ENCODE results near the gene CXorf51A. TPM values are rescaled to one million over a fixed set of nuclear protein-coding genes. Genes with fewer than 3 reads are reported as not detected.

CXorf51A gene
- total RNA-seq, 2 experiments from 2014 or later = not detected

Other genes with a start within 250 kb of the CXorf51A start
- gene CXorf51B, start 5.0 kb downstream of the CXorf51A start, total RNA-seq = not detected